Esophagus muscularis mucosa (tissue), 4 donors: ENCODE measurements around the gene UPB1.

Experiments used
- EP300 ChIP-seq: sonication (generic); formaldehyde crosslinking; IDR thresholded peaks from one replicate; pipeline ENCODE4 v1.6.1; 2017; ENCODE audit warnings: antibody characterized with exemption
- POLR2A ChIP-seq: fragments of 450-650 bp; IDR thresholded peaks from one replicate; pipeline ENCODE4 v1.6.1; 2017; ENCODE audit warnings: antibody characterized with exemption, moderate library complexity, mild to moderate bottlenecking, low read depth
- POLR2AphosphoS5 ChIP-seq, 2 donors: sonication (generic); formaldehyde crosslinking; IDR thresholded peaks; one replicate each; pipeline ENCODE4 v1.6.1; 2017; ENCODE audit warnings: antibody characterized with exemption in 2 of 2
- TF ChIP-seq, protein P1 (sequence below), 3 experiments: fragments of 200-600 bp in 2 of 3; fragments of 450-650 bp in 1 of 3; sonication (generic) in 2 of 3; IDR thresholded peaks; one replicate each; pipeline ENCODE4 v1.5.1; 2017 to 2019; ENCODE audit warnings: antibody characterized with exemption in 3 of 3, mild to moderate bottlenecking in 2 of 3, moderate library complexity in 1 of 3

- TF ChIP-seq POLR2A (no peak), EP300 (no peak), POLR2AphosphoS5 (IDR thresholded peaks at IDR 0.05) (no peak)
- TF ChIP-seq, protein P1, sequence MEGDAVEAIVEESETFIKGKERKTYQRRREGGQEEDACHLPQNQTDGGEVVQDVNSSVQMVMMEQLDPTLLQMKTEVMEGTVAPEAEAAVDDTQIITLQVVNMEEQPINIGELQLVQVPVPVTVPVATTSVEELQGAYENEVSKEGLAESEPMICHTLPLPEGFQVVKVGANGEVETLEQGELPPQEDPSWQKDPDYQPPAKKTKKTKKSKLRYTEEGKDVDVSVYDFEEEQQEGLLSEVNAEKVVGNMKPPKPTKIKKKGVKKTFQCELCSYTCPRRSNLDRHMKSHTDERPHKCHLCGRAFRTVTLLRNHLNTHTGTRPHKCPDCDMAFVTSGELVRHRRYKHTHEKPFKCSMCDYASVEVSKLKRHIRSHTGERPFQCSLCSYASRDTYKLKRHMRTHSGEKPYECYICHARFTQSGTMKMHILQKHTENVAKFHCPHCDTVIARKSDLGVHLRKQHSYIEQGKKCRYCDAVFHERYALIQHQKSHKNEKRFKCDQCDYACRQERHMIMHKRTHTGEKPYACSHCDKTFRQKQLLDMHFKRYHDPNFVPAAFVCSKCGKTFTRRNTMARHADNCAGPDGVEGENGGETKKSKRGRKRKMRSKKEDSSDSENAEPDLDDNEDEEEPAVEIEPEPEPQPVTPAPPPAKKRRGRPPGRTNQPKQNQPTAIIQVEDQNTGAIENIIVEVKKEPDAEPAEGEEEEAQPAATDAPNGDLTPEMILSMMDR (IDR thresholded peaks at IDR 0.05) = no peak
These were observed 47.5 kb downstream of the UPB1 start for GRCh38 chr22:24542641-24543040.
